Urinary bladder (tissue), 4 donors: Measurements from ENCODE around the gene ATOH8. TPM values are rescaled to one million over a fixed set of nuclear protein-coding genes. Genes with fewer than 3 reads are reported as not detected.
"Not testable (repeated sequence)": the region's sequence is repeated elsewhere in the genome, so short reads cannot be mapped to it uniquely, and the experiment has no call there.

ENCODE experiments used
- DNase-seq: peaks from one replicate; pipeline ENCODE4 v3.0.0-alpha.2; 2015; ENCODE audit errors: extremely low spot score
- H3K27ac ChIP-seq: one replicate; pipeline ENCODE4 v1.5.1; 2013; ENCODE audit warnings: low read depth, mild to moderate bottlenecking, moderate library complexity
- H3K36me3 ChIP-seq: one replicate; pipeline ENCODE4 v1.6.1; 2013; ENCODE audit warnings: mild to moderate bottlenecking, moderate library complexity; ENCODE audit not compliant: insufficient read depth
- H3K4me1 ChIP-seq: one replicate; pipeline ENCODE4 v1.6.1; 2013; ENCODE audit warnings: mild to moderate bottlenecking, moderate library complexity; ENCODE audit not compliant: insufficient read depth
- H3K4me3 ChIP-seq: one replicate; pipeline ENCODE4 v1.5.1; 2013; ENCODE audit warnings: low read depth, low read length
- WGBS: extraction: QIAGEN DNeasy Blood & Tissue Kit; methylation state at CpG from one replicate; pipeline ENCODE4 v1.1.7; 2013; 5-methylcytosine and 5-hydroxymethylcytosine counted together
- polyA plus RNA-seq: library from polyadenylated mRNA; stranded (reverse); fragments of 200-250 nt; gene quantifications from one replicate; pipeline ENCODE4 v1.2.3, GENCODE V29; 2013
- total RNA-seq: library from RNA; depleted of rRNA; stranded (reverse); fragments of >200 nt; gene quantifications from one replicate; pipeline ENCODE4 v1.2.3, GENCODE V29; 2014
- donor health status: healthy with polysubstance abuse.
- donor health status: healthy.

Gene ATOH8
- total and polyA plus RNA-seq, 2 donors: 18.3 to 49.2 TPM

GRCh38 chr2:85712849-85713612, 40.8 kb upstream of the ATOH8 start:
- no peak for DNase-seq
- no peaks in the 10 kb centered on the region for H3K36me3 ChIP-seq
- WGBS: 76% methylated on average over 9 of the region's 9 CpGs
- no peak overlapping the region for H3K27ac ChIP-seq
- H3K4me3 ChIP-seq: no peak overlapping the region
- no peaks in the 10 kb centered on the region for H3K4me1 ChIP-seq

- WGBS: 93% methylated on average over 5 of the region's 5 CpGs
- Histone ChIP-seq H3K36me3 (no peaks in the 10 kb centered on the region), H3K4me3 (no peak overlapping the region), H3K27ac (no peak overlapping the region), H3K4me1 (no peaks in the 10 kb centered on the region)
- DNase-seq: no peak
Measured at GRCh38 chr2:85713836-85714235, 40.0 kb upstream of the ATOH8 start.

- not testable (repeated sequence) for H3K36me3 ChIP-seq, H3K4me1 ChIP-seq, DNase-seq, H3K4me3 ChIP-seq, H3K27ac ChIP-seq
- 94% methylated on average over 7 of the region's 7 CpGs for WGBS
Measured at GRCh38 chr2:85714421-85714820, 39.4 kb upstream of the ATOH8 start.

- H3K4me3 ChIP-seq: no peak overlapping the region
- WGBS: 83% methylated on average over 8 of the region's 8 CpGs
- no peaks in the 10 kb centered on the region for H3K4me1 ChIP-seq
- no peak overlapping the region for H3K27ac ChIP-seq
- no peak for DNase-seq
- no peaks in the 10 kb centered on the region for H3K36me3 ChIP-seq
Measured at GRCh38 chr2:85714841-85715240, 39.0 kb upstream of the ATOH8 start.

- Histone ChIP-seq H3K4me3 (no peak overlapping the region), H3K4me1 (no peaks in the 10 kb centered on the region), H3K27ac (no peak overlapping the region), H3K36me3 (no peaks in the 10 kb centered on the region)
- WGBS: 73% methylated on average over 13 of the region's 13 CpGs
- DNase-seq: no peak
Measured at GRCh38 chr2:85716346-85716914, 37.4 kb upstream of the ATOH8 start.

GRCh38 chr2:85717308-85718008, 36.3 kb upstream of the ATOH8 start:
- H3K4me1 ChIP-seq: no peaks in the 10 kb centered on the region
- H3K36me3 ChIP-seq: no peaks in the 10 kb centered on the region
- H3K27ac ChIP-seq: no peak overlapping the region
- no peak for DNase-seq
- H3K4me3 ChIP-seq: no peak overlapping the region
- 59% methylated on average over 15 of the region's 15 CpGs for WGBS

GRCh38 chr2:85718009-85718391, 35.8 kb upstream of the ATOH8 start:
- Histone ChIP-seq H3K4me1 (no peaks in the 10 kb centered on the region), H3K27ac (no peak overlapping the region), H3K36me3 (no peaks in the 10 kb centered on the region), H3K4me3 (no peak overlapping the region)
- DNase-seq: no peak
- 72% methylated on average over 7 of the region's 7 CpGs for WGBS

GRCh38 chr2:85718885-85719492, 34.8 kb upstream of the ATOH8 start:
- 88% methylated on average over 10 of the region's 10 CpGs for WGBS
- H3K36me3 ChIP-seq: no peaks in the 10 kb centered on the region
- no peak overlapping the region for H3K4me3 ChIP-seq
- DNase-seq: no peak
- no peak overlapping the region for H3K27ac ChIP-seq
- no peaks in the 10 kb centered on the region for H3K4me1 ChIP-seq

- 86% methylated on average over 6 of the region's 6 CpGs for WGBS
- Histone ChIP-seq H3K4me1 (no peaks in the 10 kb centered on the region), H3K36me3 (no peaks in the 10 kb centered on the region), H3K27ac (no peak overlapping the region), H3K4me3 (no peak overlapping the region)
- DNase-seq: no peak
Measured at GRCh38 chr2:85719609-85720240, 34.1 kb upstream of the ATOH8 start.

- Histone ChIP-seq H3K4me1 (no peaks in the 10 kb centered on the region), H3K36me3 (no peaks in the 10 kb centered on the region), H3K27ac (no peak overlapping the region), H3K4me3 (no peak overlapping the region)
- DNase-seq: no peak
- WGBS: 93% methylated on average over 1 of the region's 1 CpG
Measured at GRCh38 chr2:85720533-85720932, 33.3 kb upstream of the ATOH8 start.

- no peak overlapping the region for H3K4me3 ChIP-seq
- no peaks in the 10 kb centered on the region for H3K4me1 ChIP-seq
- H3K27ac ChIP-seq: no peak overlapping the region
- H3K36me3 ChIP-seq: no peaks in the 10 kb centered on the region
- WGBS: 83% methylated on average over 4 of the region's 4 CpGs
- DNase-seq: no peak
Measured at GRCh38 chr2:85721641-85722040, 32.1 kb upstream of the ATOH8 start.

- no peak overlapping the region for H3K4me3 ChIP-seq
- no peaks in the 10 kb centered on the region for H3K4me1 ChIP-seq
- H3K27ac ChIP-seq: no peak overlapping the region
- DNase-seq: no peak
- WGBS: 91% methylated on average over 6 of the region's 6 CpGs
- H3K36me3 ChIP-seq: no peaks in the 10 kb centered on the region
Measured at GRCh38 chr2:85722519-85722918, 31.3 kb upstream of the ATOH8 start.

GRCh38 chr2:85723707-85724360, 30.0 kb upstream of the ATOH8 start:
- 100% methylated on average over 2 of the region's 2 CpGs for WGBS
- Histone ChIP-seq H3K27ac (no peak overlapping the region), H3K4me3 (no peak overlapping the region), H3K4me1 (no peaks in the 10 kb centered on the region), H3K36me3 (no peaks in the 10 kb centered on the region)
- no peak for DNase-seq
